Heart right ventricle (tissue), 16 donors: ENCODE results near the gene SRL. TPM values are rescaled to one million over a fixed set of nuclear protein-coding genes. Genes with fewer than 3 reads are reported as not detected.

Experiments used
- ATAC-seq, 8 donors: fragments of 200-7000 bp; cut with Tn5 transposase; one replicate each; pipeline ENCODE4 v1.9.1; 2020; ENCODE audit warnings: mild to moderate bottlenecking in 8 of 8, moderate library complexity in 8 of 8, moderate number of reproducible peaks in 1 of 8
- DNase-seq, 2 donors: peaks; one replicate each; pipeline ENCODE4 v3.0.0-alpha.2; 2020
- H3K27ac ChIP-seq, 10 donors: fragments of 200-600 bp; sonication (generic) in 2 of 10; one replicate each; pipeline versions ENCODE4 v1.5.0 to v1.8.0; 2020 to 2022; ENCODE audit warnings: mild to moderate bottlenecking in 3 of 10
- H3K27me3 ChIP-seq, 7 donors: fragments of 200-600 bp; one replicate each; pipeline ENCODE4 v1.8.0; 2021 to 2022; ENCODE audit warnings: mild to moderate bottlenecking in 2 of 7
- H3K36me3 ChIP-seq, 9 donors: fragments of 200-600 bp; sonication (generic) in 1 of 9; one replicate each; pipeline versions ENCODE4 v1.5.0 to v1.8.0; 2020 to 2022; ENCODE audit warnings: mild to moderate bottlenecking in 2 of 9
- H3K4me1 ChIP-seq, 9 donors: fragments of 200-600 bp; sonication (generic) in 1 of 9; one replicate each; pipeline versions ENCODE4 v1.5.0 to v1.8.0; 2020 to 2022; ENCODE audit warnings: mild to moderate bottlenecking in 4 of 9
- H3K4me3 ChIP-seq, 10 donors: fragments of 200-600 bp; sonication (generic) in 2 of 10; one replicate each; pipeline versions ENCODE4 v1.5.0 to v1.8.0; 2020 to 2022; ENCODE audit warnings: mild to moderate bottlenecking in 7 of 10, moderate library complexity in 2 of 10
- H3K9me3 ChIP-seq, 11 donors: fragments of 200-600 bp in 10 of 11; sonication (generic) in 2 of 11; one replicate each; pipeline versions ENCODE4 v1.5.0 to v1.8.0; 2013 to 2022; ENCODE audit warnings: mild to moderate bottlenecking in 2 of 11, control low read depth in 1 of 11, moderate library complexity in 1 of 11
- WGBS, 2 donors: extraction: QIAGEN DNeasy Blood & Tissue Kit; methylation state at CpG; one replicate each; pipeline ENCODE4 v1.1.7; 2013; ENCODE audit warnings: inconsistent platforms in 1 of 2; 5-methylcytosine and 5-hydroxymethylcytosine counted together
- intact Hi-C, 10 donors: fragments of 100-400 bp; cut with DNase I; formaldehyde crosslinking; loops; one replicate each; pipeline versions ENCODE4 v1.11.1 to v1.14.2; 2022
- polyA plus RNA-seq, 2 donors: library from polyadenylated mRNA; stranded (reverse); fragments of 200-250 nt; gene quantifications; one replicate each; pipeline ENCODE4 v1.2.3, GENCODE V29; 2013
- total RNA-seq, 10 donors: library from RNA; stranded (reverse); fragmentation: NEBNext Ultra II Directional in 3 of 10; extraction: Animal tissue kit (Norgen Biotek cat#: 25700) in 3 of 10; gene quantifications; one replicate each; pipeline versions ENCODE4 v1.2.1 to v1.2.4, GENCODE V29; 2021 to 2023
- TF ChIP-seq, protein P1 (sequence below), 9 donors: fragments of 200-600 bp; sonication (generic) in 2 of 9; IDR thresholded peaks; one replicate each; pipeline versions ENCODE4 v1.5.0 to v1.8.0; 2021 to 2022; ENCODE audit warnings: antibody characterized with exemption in 9 of 9, mild to moderate bottlenecking in 5 of 9, moderate library complexity in 1 of 9
- donor health status: Arrhythmogenic right ventricular cardiomyopathy.
- donor health status: ischemic (EF 13 %, LVEDD 7.1; RV severe dilation, severe dysfunction).
- donor health status: healthy with polysubstance abuse.
- donor health status: DM: no; HTN: yes; CAD: no.
- donor health status: DM: no; HTN: no; CAD: no.
- donor health status: ischemic (EF 25% LVEDD 6.9; RV normal size, moderate dysfunction).
- donor health status: ischemic (EF 25% LVEDD 5.7; RV mildly dilated, moderate dysfunction).
- donor health status: healthy.
- donor health status: DM: yes; HTN: yes; CAD: no.
- donor health status: Ischemic cardiomyopathy.
- donor health status: ischemic (EF 35%, LVEDD 5.7; RV mildly dilated, moderate dysfunction).
- donor health status: nonischemic (EF 11% LVEDD 7.7; RV severe dilation, severe dysfunction).
- donor health status: DM: yes; HTN: yes; CAD: no.
- donor health status: PGD.
- donor health status: ischemic (EF 29% LVEDD 5.4; RV normal size, mild dysfunction).
- donor health status: nonischemic (EF 23%, LVEDD 6.1; RV moderate dilation, normal function).

The SRL gene
- total and polyA plus RNA-seq, 12 donors: 161 to 587 (median 478) TPM

- H3K27me3 ChIP-seq: peaks cover 0 to 14% (median 0%) of the 10 kb centered on the region in 7 donors
- no peaks in the 10 kb centered on the region for H3K36me3 ChIP-seq
- H3K4me1 ChIP-seq: peaks cover 0 to 10% (median 0%) of the 10 kb centered on the region in 9 donors
- H3K9me3 ChIP-seq: peaks cover 0 to 3% (median 0%) of the 10 kb centered on the region in 11 donors
- no peak overlapping the region for H3K27ac ChIP-seq
- WGBS, 2 donors: 84 to 97% methylated on average over 9 of the region's 9 CpGs
- H3K4me3 ChIP-seq: no peak overlapping the region
- no peak for ATAC-seq
- TF ChIP-seq, protein P1, sequence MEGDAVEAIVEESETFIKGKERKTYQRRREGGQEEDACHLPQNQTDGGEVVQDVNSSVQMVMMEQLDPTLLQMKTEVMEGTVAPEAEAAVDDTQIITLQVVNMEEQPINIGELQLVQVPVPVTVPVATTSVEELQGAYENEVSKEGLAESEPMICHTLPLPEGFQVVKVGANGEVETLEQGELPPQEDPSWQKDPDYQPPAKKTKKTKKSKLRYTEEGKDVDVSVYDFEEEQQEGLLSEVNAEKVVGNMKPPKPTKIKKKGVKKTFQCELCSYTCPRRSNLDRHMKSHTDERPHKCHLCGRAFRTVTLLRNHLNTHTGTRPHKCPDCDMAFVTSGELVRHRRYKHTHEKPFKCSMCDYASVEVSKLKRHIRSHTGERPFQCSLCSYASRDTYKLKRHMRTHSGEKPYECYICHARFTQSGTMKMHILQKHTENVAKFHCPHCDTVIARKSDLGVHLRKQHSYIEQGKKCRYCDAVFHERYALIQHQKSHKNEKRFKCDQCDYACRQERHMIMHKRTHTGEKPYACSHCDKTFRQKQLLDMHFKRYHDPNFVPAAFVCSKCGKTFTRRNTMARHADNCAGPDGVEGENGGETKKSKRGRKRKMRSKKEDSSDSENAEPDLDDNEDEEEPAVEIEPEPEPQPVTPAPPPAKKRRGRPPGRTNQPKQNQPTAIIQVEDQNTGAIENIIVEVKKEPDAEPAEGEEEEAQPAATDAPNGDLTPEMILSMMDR (IDR thresholded peaks at IDR 0.05): no peak
- no peak for DNase-seq
- intact Hi-C loops: loop anchor here in 1 of 10 donors (10.0 kb wide), 1 partner anchor 54 kb away; no protein-coding TSS in a partner anchor
Measured at GRCh38 chr16:4178468-4179010, 63.3 kb downstream of the SRL start.

GRCh38 chr16:4176906-4177417 is 64.9 kb downstream of the SRL start:
- 76 to 77% methylated on average over 5 of the region's 5 CpGs for WGBS, 2 donors
- no peaks in the 10 kb centered on the region for H3K4me1 ChIP-seq
- TF ChIP-seq, protein P1 (IDR thresholded peaks at IDR 0.05): no peak
- no peaks in the 10 kb centered on the region for H3K9me3 ChIP-seq
- H3K4me3 ChIP-seq: no peak overlapping the region
- no peaks in the 10 kb centered on the region for H3K36me3 ChIP-seq
- H3K27me3 ChIP-seq: peaks cover 0 to 14% (median 0%) of the 10 kb centered on the region in 7 donors
- ATAC-seq (no peak), DNase-seq (no peak)
- H3K27ac ChIP-seq: no peak overlapping the region
- intact Hi-C loops: loop anchor here in 1 of 10 donors (10.0 kb wide), 1 partner anchor 52 kb away; no protein-coding TSS in a partner anchor

DNA sequence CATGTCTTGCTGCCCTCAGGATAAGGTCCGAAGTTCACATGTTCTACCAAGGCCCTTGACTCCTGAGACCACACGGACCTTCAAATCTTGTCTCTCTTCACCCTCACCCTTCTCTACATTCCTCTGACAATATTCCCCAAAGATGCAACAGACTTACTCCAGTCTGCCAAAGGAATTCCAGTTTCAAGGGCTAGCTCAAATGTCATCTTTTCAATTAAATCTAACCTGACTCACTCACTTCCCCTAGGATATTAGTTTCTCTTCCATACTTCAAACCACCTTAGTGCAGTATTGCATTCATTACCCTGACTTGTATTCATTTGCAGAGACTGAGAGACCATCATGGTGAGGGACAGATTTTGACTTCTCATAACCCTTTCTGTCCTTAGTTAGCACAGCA is 66.0 kb downstream of the SRL start:
- Histone ChIP-seq H3K27ac (no peak overlapping the region), H3K36me3 (no peaks in the 10 kb centered on the region), H3K4me3 (no peak overlapping the region), H3K4me1 (no peaks in the 10 kb centered on the region), H3K27me3 (peaks cover 0 to 14% (median 0%) of the 10 kb centered on the region in 7 donors), H3K9me3 (no peaks in the 10 kb centered on the region)
- DNase-seq (no peak), ATAC-seq (no peak)
- TF ChIP-seq, protein P1 (IDR thresholded peaks at IDR 0.05): no peak
- 85 to 91% methylated on average over 2 of the region's 2 CpGs for WGBS, 2 donors
- intact Hi-C loops: loop anchor here in 1 of 10 donors (10.0 kb wide), 1 partner anchor 51 kb away; no protein-coding TSS in a partner anchor

DNA sequence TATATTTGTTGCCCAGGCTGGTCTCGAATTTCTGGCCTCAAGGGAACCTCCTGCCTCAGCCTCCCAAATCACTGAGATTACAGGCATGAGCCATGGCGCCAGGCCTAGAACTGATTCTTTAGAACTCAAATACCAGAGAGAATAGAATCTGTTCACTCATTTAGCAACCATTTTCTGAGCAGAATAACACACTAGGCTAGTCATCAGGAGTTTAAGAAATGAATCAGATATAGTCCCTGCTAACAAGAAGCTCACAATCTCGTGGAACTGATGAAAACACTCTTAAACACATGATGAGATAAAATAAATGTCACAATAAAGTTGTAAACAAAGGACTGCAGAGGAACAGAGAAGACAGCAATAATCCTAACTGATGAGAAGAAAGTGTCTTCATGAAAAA is 69.8 kb downstream of the SRL start:
- intact Hi-C loops: loop anchor here in 3 of 10 donors (5.0 to 10.0 kb wide), 3 partner anchors 47 to 190 kb away; no protein-coding TSS in a partner anchor
- peaks cover 0 to 4% (median 0%) of the 10 kb centered on the region in 7 donors for H3K27me3 ChIP-seq
- H3K9me3 ChIP-seq: no peaks in the 10 kb centered on the region
- TF ChIP-seq, protein P1 (IDR thresholded peaks at IDR 0.05): no peak
- H3K4me1 ChIP-seq: no peaks in the 10 kb centered on the region
- DNase-seq: no peak
- no peak overlapping the region for H3K4me3 ChIP-seq
- 82 to 86% methylated on average over 3 of the region's 3 CpGs for WGBS, 2 donors
- no peak for ATAC-seq
- no peak overlapping the region for H3K27ac ChIP-seq
- no peaks in the 10 kb centered on the region for H3K36me3 ChIP-seq
